ENCODE results near the gene CRISPLD2.

CRISPLD2 gene

GRCh38 chr16:84795329-84796053 is 24.3 kb upstream of the CRISPLD2 start:
- peak; percentile 96 for FAIRE-seq
- peak; percentile 79 for DNase-seq (ENCODE audit: insufficient read length, low spot score)

- FAIRE-seq, result peak; percentile 23
- no peak for DNase-seq (ENCODE audit: insufficient read length, low spot score)
Measured at GRCh38 chr16:84800158-84800978, 19.4 kb upstream of the CRISPLD2 start.

GRCh38 chr16:84803146-84803545 is 16.6 kb upstream of the CRISPLD2 start:
- FAIRE-seq (no peak), DNase-seq (ENCODE audit: insufficient read length, low spot score) (no peak)

GRCh38 chr16:84804326-84804725 is 15.5 kb upstream of the CRISPLD2 start:
- DNase-seq (ENCODE audit: insufficient read length, low spot score) (no peak), FAIRE-seq (no peak)

GRCh38 chr16:84806256-84806889 is 13.4 kb upstream of the CRISPLD2 start:
- FAIRE-seq (peak; percentile 87), DNase-seq (ENCODE audit: insufficient read length, low spot score) (peak; percentile 95)

- no peak for FAIRE-seq
- no peak for DNase-seq (ENCODE audit: insufficient read length, low spot score)
Measured at GRCh38 chr16:84806890-84807258, 12.9 kb upstream of the CRISPLD2 start.

GRCh38 chr16:84807776-84808175 is 12.0 kb upstream of the CRISPLD2 start:
- DNase-seq (ENCODE audit: insufficient read length, low spot score) (no peak), FAIRE-seq (no peak)

- DNase-seq (ENCODE audit: insufficient read length, low spot score) (no peak), FAIRE-seq (no peak)
Measured at GRCh38 chr16:84808826-84809225, 11.0 kb upstream of the CRISPLD2 start.

- DNase-seq (ENCODE audit: insufficient read length, low spot score), result no peak
Measured at GRCh38 chr16:84810518-84811273, 9.1 kb upstream of the CRISPLD2 start.

GRCh38 chr16:84811529-84811928 is 8.3 kb upstream of the CRISPLD2 start:
- FAIRE-seq (peak; percentile 58), DNase-seq (ENCODE audit: insufficient read length, low spot score) (no peak)

More at GRCh38 chr16:84810518-84811273, 9.1 kb upstream of the CRISPLD2 start:
- FAIRE-seq, result no peak

- DNase-seq (ENCODE audit: insufficient read length, low spot score) (no peak), FAIRE-seq (peak; percentile 40)
Measured at GRCh38 chr16:84813141-84813934, 6.4 kb upstream of the CRISPLD2 start.

- FAIRE-seq, result no peak
- DNase-seq (ENCODE audit: insufficient read length, low spot score), result no peak
Measured at GRCh38 chr16:84815462-84815861, 4.3 kb upstream of the CRISPLD2 start.

- DNase-seq (ENCODE audit: insufficient read length, low spot score) (no peak), FAIRE-seq (no peak)
Measured at GRCh38 chr16:84816023-84816422, 3.8 kb upstream of the CRISPLD2 start.

GRCh38 chr16:84816485-84816884 is 3.3 kb upstream of the CRISPLD2 start:
- no peak for FAIRE-seq

GRCh38 chr16:84817206-84817605 is 2.6 kb upstream of the CRISPLD2 start:
- FAIRE-seq (no peak), DNase-seq (ENCODE audit: insufficient read length, low spot score) (no peak)

More at GRCh38 chr16:84816485-84816884, 3.3 kb upstream of the CRISPLD2 start:
- DNase-seq (ENCODE audit: insufficient read length, low spot score), result no peak

GRCh38 chr16:84817613-84818012 is 2.2 kb upstream of the CRISPLD2 start:
- peak; percentile 72 for FAIRE-seq
- DNase-seq (ENCODE audit: insufficient read length, low spot score), result no peak

GRCh38 chr16:84818133-84818532 is 1.7 kb upstream of the CRISPLD2 start:
- no peak for DNase-seq (ENCODE audit: insufficient read length, low spot score)
- no peak for FAIRE-seq

- FAIRE-seq (no peak), DNase-seq (ENCODE audit: insufficient read length, low spot score) (no peak)
Measured at GRCh38 chr16:84818989-84819643, 669 bp upstream of the CRISPLD2 start.

GRCh38 chr16:84820305-84820684 is 510 bp downstream of the CRISPLD2 start:
- FAIRE-seq, result no peak
- no peak for DNase-seq (ENCODE audit: insufficient read length, low spot score)

Measured in HTR-8/SVneo (cell line).